PC-3 (cell line): Measurements from ENCODE around the gene SPATA17. TPM values are rescaled to one million over a fixed set of nuclear protein-coding genes. Genes with fewer than 3 reads are reported as not detected.

Source experiments
- ATAC-seq: fragments of 200-7000 bp; cut with Tn5 transposase; 2 replicates; pipeline ENCODE4 v1.9.1; 2020; ENCODE audit warnings: mild to moderate bottlenecking, moderate library complexity
- BruUV-seq: library from RNA; stranded (reverse); fragments of 400-500 nt; replicated peaks from 2 replicates; lab custom pipeline; 2021; lab: Mats Ljungman, UMichigan
- CTCF ChIA-PET: fragments of 300-600 bp; sonication (Branson Sonifier 250); formaldehyde crosslinking; loops from one replicate; lab custom pipeline; 2022; ENCODE audit warnings: antibody characterized with exemption; lab: Charles Lee
- POLR2A ChIA-PET: fragments of 300-600 bp; sonication (Branson Sonifier 250); formaldehyde crosslinking; loops from one replicate; lab custom pipeline; 2022; ENCODE audit warnings: antibody characterized with exemption; ENCODE audit not compliant: unreplicated experiment; lab: Charles Lee
- DNase-seq: peaks from one replicate; pipeline ENCODE4 v3.0.0-alpha.2; 2015
- H2AFZ ChIP-seq: fragments of 300-600 bp; sonication (generic); 2 replicates; pipeline ENCODE4 v1.6.0; 2016; ENCODE audit warnings: antibody characterized with exemption, low read length
- H3F3A ChIP-seq: fragments of 300-600 bp; sonication (generic); one replicate; pipeline ENCODE4 v1.6.0; 2017; ENCODE audit warnings: antibody characterized with exemption, low read length, control low read depth, mild to moderate bottlenecking; ENCODE audit not compliant: unreplicated experiment
- H3K27ac ChIP-seq: fragments of 300-600 bp; sonication (generic); 2 replicates; pipeline ENCODE4 v1.5.1; 2016; ENCODE audit warnings: mild to moderate bottlenecking, low read length
- H3K27me3 ChIP-seq: fragments of 300-600 bp; sonication (generic); 2 replicates; pipeline ENCODE4 v1.6.1; 2016; ENCODE audit warnings: low read length, mixed read lengths
- H3K36me3 ChIP-seq: fragments of 300-600 bp; sonication (generic); 2 replicates; pipeline ENCODE4 v1.6.1; 2016; ENCODE audit warnings: low read depth, mixed run types, low read length, mixed read lengths
- H3K4me1 ChIP-seq: fragments of 300-600 bp; sonication (generic); 2 replicates; pipeline ENCODE4 v1.5.1; 2016; ENCODE audit warnings: low read length; ENCODE audit not compliant: insufficient read depth
- H3K4me2 ChIP-seq: fragments of 300-600 bp; sonication (generic); 2 replicates; pipeline ENCODE4 v1.6.0; 2016; ENCODE audit warnings: low read length
- H3K4me3 ChIP-seq: fragments of 300-600 bp; sonication (generic); 2 replicates; pipeline ENCODE4 v1.5.1; 2016; ENCODE audit warnings: mild to moderate bottlenecking, low read length, mixed read lengths
- H3K79me2 ChIP-seq: fragments of 300-600 bp; sonication (generic); 2 replicates; pipeline ENCODE4 v1.6.1; 2017; ENCODE audit warnings: low read length, mixed read lengths
- H3K9ac ChIP-seq: fragments of 300-600 bp; sonication (generic); 2 replicates; pipeline ENCODE4 v1.6.0; 2016; ENCODE audit warnings: mild to moderate bottlenecking, low read length
- H3K9me2 ChIP-seq: fragments of 300-600 bp; sonication (generic); replicated peaks from 2 replicates; pipeline ENCODE4 v1.6.1; 2016; ENCODE audit warnings: mixed run types, low read length, mixed read lengths
- H3K9me3 ChIP-seq: fragments of 300-600 bp; sonication (generic); 2 replicates; pipeline ENCODE4 v1.6.1; 2016; ENCODE audit warnings: low read length, mixed read lengths
- H4K20me1 ChIP-seq: fragments of 300-600 bp; sonication (generic); 2 replicates; pipeline ENCODE4 v1.6.1; 2016; ENCODE audit warnings: low read length, mixed read lengths
- EZH2 ChIP-seq: fragments of 300-600 bp; sonication (generic); IDR thresholded peaks from one replicate; pipeline ENCODE4 v1.6.1; 2017; ENCODE audit warnings: antibody characterized with exemption, mild to moderate bottlenecking, low read length; ENCODE audit not compliant: unreplicated experiment
- EZH2phosphoT487 ChIP-seq: fragments of 300-600 bp; sonication (generic); IDR thresholded peaks from 2 replicates; pipeline ENCODE4 v1.6.1; 2018; ENCODE audit warnings: mild to moderate bottlenecking, antibody characterized with exemption, low read length, borderline replicate concordance
- intact Hi-C: fragments of 100-400 bp; cut with micrococcal nuclease; formaldehyde crosslinking; loops from 2 replicates; pipeline ENCODE4 v1.9.0; 2023
- total RNA-seq: library from RNA; depleted of rRNA; stranded (reverse); fragments of >200 nt; gene quantifications from 2 replicates; pipeline ENCODE4 v1.2.3, GENCODE V29; 2014
- TF ChIP-seq, protein P1 (sequence below): fragments of 300-600 bp; sonication (generic); conservative IDR thresholded peaks from 2 replicates; pipeline ENCODE4 v1.5.1; 2017; ENCODE audit warnings: antibody characterized with exemption, low read depth, mild to moderate bottlenecking, low read length

The SPATA17 gene
- total RNA-seq, 1 experiment from 2014 or later = 3.3 TPM

- no peaks in the 10 kb centered on the region for H3K4me1 ChIP-seq
- no peaks in the 10 kb centered on the region for H3K79me2 ChIP-seq
- BruUV-seq = no TSS peak
- ATAC-seq = no peak
- no peaks in the 10 kb centered on the region for H3K27me3 ChIP-seq
- no peaks in the 10 kb centered on the region for H3K9me2 ChIP-seq
- H2AFZ ChIP-seq = no peak overlapping the region
- H3K9ac ChIP-seq = no peak overlapping the region
- no peak for TF ChIP-seq EZH2phosphoT487
- TF ChIP-seq EZH2 = no peak
- TF ChIP-seq, protein P1, sequence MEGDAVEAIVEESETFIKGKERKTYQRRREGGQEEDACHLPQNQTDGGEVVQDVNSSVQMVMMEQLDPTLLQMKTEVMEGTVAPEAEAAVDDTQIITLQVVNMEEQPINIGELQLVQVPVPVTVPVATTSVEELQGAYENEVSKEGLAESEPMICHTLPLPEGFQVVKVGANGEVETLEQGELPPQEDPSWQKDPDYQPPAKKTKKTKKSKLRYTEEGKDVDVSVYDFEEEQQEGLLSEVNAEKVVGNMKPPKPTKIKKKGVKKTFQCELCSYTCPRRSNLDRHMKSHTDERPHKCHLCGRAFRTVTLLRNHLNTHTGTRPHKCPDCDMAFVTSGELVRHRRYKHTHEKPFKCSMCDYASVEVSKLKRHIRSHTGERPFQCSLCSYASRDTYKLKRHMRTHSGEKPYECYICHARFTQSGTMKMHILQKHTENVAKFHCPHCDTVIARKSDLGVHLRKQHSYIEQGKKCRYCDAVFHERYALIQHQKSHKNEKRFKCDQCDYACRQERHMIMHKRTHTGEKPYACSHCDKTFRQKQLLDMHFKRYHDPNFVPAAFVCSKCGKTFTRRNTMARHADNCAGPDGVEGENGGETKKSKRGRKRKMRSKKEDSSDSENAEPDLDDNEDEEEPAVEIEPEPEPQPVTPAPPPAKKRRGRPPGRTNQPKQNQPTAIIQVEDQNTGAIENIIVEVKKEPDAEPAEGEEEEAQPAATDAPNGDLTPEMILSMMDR = no peak
- H3K4me3 ChIP-seq = no peak overlapping the region
- POLR2A ChIA-PET = no interaction called here
- CTCF ChIA-PET = no interaction called here
- no peak overlapping the region for H3K27ac ChIP-seq
- no peak for DNase-seq
- H3K36me3 ChIP-seq = no peaks in the 10 kb centered on the region
- intact Hi-C loops = no loop called here
- H3K4me2 ChIP-seq = no peak overlapping the region
- no peaks in the 10 kb centered on the region for H3F3A ChIP-seq
- no peaks in the 10 kb centered on the region for H3K9me3 ChIP-seq
- H4K20me1 ChIP-seq = no peaks in the 10 kb centered on the region
These were observed 181.9 kb downstream of the SPATA17 start for GRCh38 chr1:217813031-217813430.

GRCh38 chr1:217837691-217838090 is 206.5 kb downstream of the SPATA17 start:
- Histone ChIP-seq H3K9ac (no peak overlapping the region), H2AFZ (no peak overlapping the region), H3K9me3 (no peaks in the 10 kb centered on the region), H3K27ac (no peak overlapping the region), H3K4me3 (no peak overlapping the region), H3F3A (no peaks in the 10 kb centered on the region), H3K4me2 (no peak overlapping the region), H3K36me3 (no peaks in the 10 kb centered on the region), H3K4me1 (no peaks in the 10 kb centered on the region), H3K79me2 (no peaks in the 10 kb centered on the region), H3K9me2 (no peaks in the 10 kb centered on the region), H3K27me3 (no peaks in the 10 kb centered on the region), H4K20me1 (no peaks in the 10 kb centered on the region)
- CTCF ChIA-PET = no interaction called here
- POLR2A ChIA-PET = no interaction called here
- no TSS peak for BruUV-seq
- intact Hi-C loops = no loop called here
- DNase-seq = no peak
- no peak for ATAC-seq
- TF ChIP-seq EZH2 (no peak), EZH2phosphoT487 (no peak)
- TF ChIP-seq, protein P1 = no peak

- ATAC-seq = no peak
- DNase-seq = no peak
- Histone ChIP-seq H3K9me2 (no peaks in the 10 kb centered on the region), H3K9me3 (no peaks in the 10 kb centered on the region), H3K79me2 (no peaks in the 10 kb centered on the region), H3K36me3 (no peaks in the 10 kb centered on the region), H3K9ac (no peak overlapping the region), H3K4me2 (no peak overlapping the region), H4K20me1 (no peaks in the 10 kb centered on the region), H3K4me3 (no peak overlapping the region), H3K4me1 (no peaks in the 10 kb centered on the region), H3K27me3 (no peaks in the 10 kb centered on the region), H3F3A (no peaks in the 10 kb centered on the region), H3K27ac (no peak overlapping the region), H2AFZ (no peak overlapping the region)
- ChIA-PET POLR2A (no interaction called here), CTCF (no interaction called here)
- TF ChIP-seq EZH2phosphoT487 (no peak), EZH2 (no peak)
- TF ChIP-seq, protein P1 = no peak
- intact Hi-C loops = no loop called here
- BruUV-seq = no TSS peak
These were observed 208.0 kb downstream of the SPATA17 start for GRCh38 chr1:217839161-217839560.
